NB4 (cell line): ENCODE data around the gene DEFB132.

Source experiments
- DNase-seq: peaks from one replicate; pipeline ENCODE4 v3.0.0; 2010; ENCODE audit warnings: low read depth
- H3K4me3 ChIP-seq: one replicate; pipeline ENCODE4 v1.5.1; 2011; ENCODE audit warnings: mild to moderate bottlenecking, low read depth, low read length, moderate library complexity
- CTCF ChIP-seq: IDR thresholded peaks from one replicate; pipeline ENCODE4 v1.5.1; 2012; ENCODE audit warnings: low read depth, low read length
- MAX ChIP-seq: IDR thresholded peaks from 2 replicates; pipeline ENCODE4 v1.6.1; 2011; ENCODE audit warnings: low read depth, low read length
- MYC ChIP-seq: IDR thresholded peaks from 2 replicates; pipeline ENCODE4 v1.6.1; 2011; ENCODE audit warnings: low read depth, low read length
- POLR2A ChIP-seq: IDR thresholded peaks from 2 replicates; pipeline ENCODE4 v1.6.1; 2011; ENCODE audit warnings: mild to moderate bottlenecking; ENCODE audit not compliant: insufficient read length; ENCODE audit errors: extremely low read depth

DEFB132 gene

GRCh38 chr20:301886-302848 is 44.6 kb downstream of the DEFB132 start:
- DNase-seq, result no peak
- TF ChIP-seq MAX (no peak), POLR2A (no peak), CTCF (no peak), MYC (no peak)
- no peak overlapping the region for H3K4me3 ChIP-seq

GRCh38 chr20:305745-306144 is 48.2 kb downstream of the DEFB132 start:
- H3K4me3 ChIP-seq, result no peak overlapping the region
- no peak for TF ChIP-seq POLR2A
- no peak for TF ChIP-seq MAX
- TF ChIP-seq MYC, result no peak
- TF ChIP-seq CTCF, result no peak
- no peak for DNase-seq

- TF ChIP-seq MAX (no peak), POLR2A (no peak), MYC (no peak), CTCF (no peak)
- no peak overlapping the region for H3K4me3 ChIP-seq
- DNase-seq, result no peak
These were observed 51.0 kb downstream of the DEFB132 start for GRCh38 chr20:308427-309038.

- TF ChIP-seq MYC (no peak; the same call in 1 of the 2 replicates), POLR2A (no peak), CTCF (no peak), MAX (no peak)
- H3K4me3 ChIP-seq, result no peak overlapping the region
- no peak for DNase-seq
These were observed 51.8 kb downstream of the DEFB132 start for GRCh38 chr20:309306-309840.

GRCh38 chr20:309841-310644 is 52.5 kb downstream of the DEFB132 start:
- no peak overlapping the region for H3K4me3 ChIP-seq
- TF ChIP-seq MYC, result no peak
- TF ChIP-seq POLR2A, result no peak
- no peak for TF ChIP-seq CTCF
- TF ChIP-seq MAX, result no peak
- DNase-seq, result peak; percentile 47
